Cardiac fibroblast (primary cell): ENCODE data around the gene HDHD3.

Experiments
- DNase-seq, 2 donors: peaks; one replicate each; pipeline versions ENCODE4 v3.0.0 to v3.0.0-alpha.2; 2010; ENCODE audit warnings: low read depth in 2 of 2
- H3K4me3 ChIP-seq, 2 donors: replicated peaks in 1 of 2; 1 replicate in 1 of 2; 2 replicates in 1 of 2; pipeline ENCODE4 v1.5.1; 2011; ENCODE audit warnings: low read depth in 2 of 2, low read length in 2 of 2, mild to moderate bottlenecking in 2 of 2, moderate library complexity in 1 of 2
- CTCF ChIP-seq: IDR thresholded peaks from one replicate; pipeline ENCODE4 v1.5.1; 2011; ENCODE audit warnings: low read depth, mild to moderate bottlenecking, low read length, inconsistent platforms

HDHD3 gene

GRCh38 chr9:113350937-113351336, 25.8 kb downstream of the HDHD3 start:
- no peak for DNase-seq
- TF ChIP-seq CTCF = no peak
- no peak overlapping the region for H3K4me3 ChIP-seq

- no peak for TF ChIP-seq CTCF
- H3K4me3 ChIP-seq = no peak overlapping the region
- DNase-seq = no peak
These were observed 26.6 kb downstream of the HDHD3 start for GRCh38 chr9:113350107-113350661.

DNA sequence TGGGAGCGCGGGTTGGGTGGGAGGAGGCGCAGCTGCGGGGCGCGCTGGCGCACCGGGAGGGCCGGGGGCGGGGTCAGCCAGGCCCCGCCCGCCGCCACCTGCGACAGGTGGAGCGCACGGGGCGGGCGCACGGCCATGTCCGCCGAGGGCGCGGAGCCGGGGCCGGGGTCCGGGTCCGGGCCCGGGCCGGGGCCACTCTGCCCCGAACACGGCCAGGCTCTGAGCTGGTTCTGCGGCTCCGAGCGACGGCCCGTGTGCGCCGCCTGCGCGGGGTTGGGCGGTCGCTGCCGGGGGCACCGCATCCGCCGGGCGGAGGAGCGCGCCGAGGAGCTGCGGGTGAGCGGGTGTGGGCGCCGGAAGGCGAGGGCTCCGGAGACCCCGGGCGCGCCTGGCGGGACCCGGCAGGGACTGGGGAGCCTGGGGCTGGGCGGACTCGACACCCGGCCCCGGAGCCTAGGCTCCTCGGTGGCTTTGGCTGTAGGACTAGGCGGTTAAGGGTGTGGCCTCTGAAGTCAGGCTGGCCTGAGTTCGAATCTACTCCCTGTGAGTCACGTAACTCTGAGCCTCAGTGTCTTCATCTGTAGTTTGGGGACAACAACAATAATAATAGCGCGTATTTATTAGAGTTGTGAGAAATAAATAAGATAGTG, 27.2 kb downstream of the HDHD3 start, which contains the start of gene BSPRY:
Gene BSPRY, plus strand, starts transcription at position 97 of the 650 bp plus-strand sequence. Its CDS starts 39 bp downstream, at position 136.
- DNase-seq = no peak
- H3K4me3 ChIP-seq = no peak within 1 kb of the TSS
- TF ChIP-seq CTCF = no peak

GRCh38 chr9:113349066-113349444, 27.7 kb downstream of the HDHD3 start:
- H3K4me3 ChIP-seq = no peak overlapping the region
- no peak for DNase-seq
- no peak for TF ChIP-seq CTCF

GRCh38 chr9:113348437-113348836, 28.3 kb downstream of the HDHD3 start:
- DNase-seq = no peak
- H3K4me3 ChIP-seq = no peak overlapping the region
- no peak for TF ChIP-seq CTCF

- H3K4me3 ChIP-seq = no peak overlapping the region
- no peak for DNase-seq
- TF ChIP-seq CTCF = no peak
These were observed 31.1 kb downstream of the HDHD3 start for GRCh38 chr9:113345671-113346070.
